CD4-positive, alpha-beta T cell treated with Interleukin-17A for 4 hours (primary cell): ENCODE measurements around the gene NREP.

Experiments
- DNase-seq: peaks from one replicate; pipeline ENCODE4 v3.0.0-alpha.2; 2020; ENCODE audit warnings: mixed read lengths

The NREP gene, protein sequence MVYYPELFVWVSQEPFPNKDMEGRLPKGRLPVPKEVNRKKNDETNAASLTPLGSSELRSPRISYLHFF

DNA sequence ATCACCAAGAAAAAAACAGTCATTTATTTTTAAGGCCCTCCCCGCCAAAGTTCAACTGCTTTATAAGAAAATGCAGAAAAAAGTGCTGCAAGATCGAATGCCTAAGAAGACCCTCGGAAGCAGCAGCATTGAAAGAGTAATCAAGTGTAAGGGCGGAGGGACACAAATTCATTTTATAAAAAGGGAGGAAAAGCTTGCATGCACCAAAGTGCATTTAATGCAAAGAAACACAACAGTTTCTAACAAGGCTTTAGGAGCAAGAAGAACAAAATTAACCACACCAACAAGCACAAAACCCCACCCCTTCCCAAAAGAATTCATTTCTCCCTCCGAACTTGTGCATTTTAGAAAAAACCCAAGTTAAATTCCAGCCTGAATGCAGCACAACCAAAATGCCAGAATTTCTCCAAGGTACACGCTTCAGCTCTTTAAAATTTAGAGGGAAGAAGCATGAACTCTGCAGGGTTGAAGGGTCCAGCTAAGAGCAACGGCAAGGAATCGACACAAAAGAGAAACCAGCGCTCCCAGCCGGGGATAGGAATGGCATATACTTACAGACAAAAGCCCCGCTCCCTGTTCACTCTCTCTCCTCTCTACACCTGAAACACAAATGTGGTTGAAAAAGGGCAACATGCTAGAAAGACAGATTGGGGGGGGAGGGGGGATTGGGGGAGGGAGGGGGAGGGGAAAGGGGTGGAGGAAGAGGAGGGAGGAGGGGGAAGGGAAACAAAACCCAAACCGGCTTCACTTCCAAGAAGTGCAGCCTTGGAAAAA is at the start of gene NREP:
Gene NREP (minus strand): TSS at position 614 of the 774 bp plus-strand sequence. CDS start 1,422 bp downstream, outside the sequence.
- no peak for DNase-seq

DNA sequence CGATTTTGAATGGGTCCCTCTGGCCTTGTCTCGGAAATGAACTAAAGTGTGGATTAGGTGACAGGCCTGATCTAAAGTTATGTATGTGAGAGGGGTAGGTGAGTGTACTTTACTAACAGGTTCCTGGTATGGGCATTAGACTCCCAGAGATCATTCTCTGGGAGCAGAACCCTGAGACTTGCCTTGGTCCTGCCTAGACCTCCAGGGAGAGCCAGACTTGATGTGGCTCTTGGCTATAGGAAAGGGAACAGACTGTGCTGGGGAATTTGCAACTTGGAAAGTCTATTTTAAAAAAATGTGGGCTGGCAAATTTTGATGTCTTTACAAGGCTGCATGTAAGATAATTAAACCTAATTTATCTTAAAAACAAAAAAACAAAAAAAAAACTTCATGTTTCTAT is 49.8 kb upstream of the NREP start:
- no peak for DNase-seq

DNA sequence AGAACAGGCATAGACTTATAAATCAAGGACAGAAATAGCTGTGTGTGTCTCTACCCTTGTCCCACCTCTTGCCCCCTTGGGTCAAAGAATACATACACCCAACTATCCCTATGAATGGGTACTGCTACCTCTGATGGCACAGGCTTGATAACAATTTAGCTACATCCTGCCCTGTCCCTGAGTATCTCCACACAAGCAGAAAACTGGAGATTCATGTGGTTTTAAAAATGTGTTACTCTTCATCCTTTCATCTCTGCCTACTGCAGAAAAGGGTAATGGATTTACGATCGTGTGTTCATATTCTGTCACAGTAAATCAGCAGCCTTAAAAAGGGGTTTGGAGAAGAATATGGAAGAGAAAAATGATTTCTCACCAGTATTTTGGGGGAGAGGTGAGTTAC is 49.2 kb upstream of the NREP start:
- no peak for DNase-seq

GRCh38 chr5:111805071-111805470 is 48.1 kb upstream of the NREP start:
- no peak for DNase-seq

GRCh38 chr5:111800351-111800750 is 43.4 kb upstream of the NREP start:
- no peak for DNase-seq

DNA sequence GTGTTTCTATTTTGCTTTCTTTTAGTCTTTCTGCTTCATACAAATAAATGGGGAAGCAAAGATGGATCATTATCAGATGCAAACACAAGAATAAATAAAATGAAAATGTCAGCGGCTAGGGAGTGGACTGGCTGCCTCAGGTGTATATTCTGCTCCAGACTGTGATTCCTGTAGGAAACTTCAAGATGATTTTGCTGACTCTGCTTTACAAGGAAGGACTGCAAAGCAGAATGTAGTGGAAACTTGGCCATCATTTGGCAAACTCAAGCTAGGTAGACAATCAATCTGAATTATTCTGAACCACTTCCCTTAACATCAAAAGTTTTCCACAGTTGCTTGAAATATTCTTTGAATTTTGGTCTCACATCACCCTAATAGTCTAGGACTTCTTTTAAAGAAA is 38.1 kb upstream of the NREP start:
- no peak for DNase-seq

GRCh38 chr5:111792471-111793058 is 35.6 kb upstream of the NREP start:
- DNase-seq = no peak

DNA sequence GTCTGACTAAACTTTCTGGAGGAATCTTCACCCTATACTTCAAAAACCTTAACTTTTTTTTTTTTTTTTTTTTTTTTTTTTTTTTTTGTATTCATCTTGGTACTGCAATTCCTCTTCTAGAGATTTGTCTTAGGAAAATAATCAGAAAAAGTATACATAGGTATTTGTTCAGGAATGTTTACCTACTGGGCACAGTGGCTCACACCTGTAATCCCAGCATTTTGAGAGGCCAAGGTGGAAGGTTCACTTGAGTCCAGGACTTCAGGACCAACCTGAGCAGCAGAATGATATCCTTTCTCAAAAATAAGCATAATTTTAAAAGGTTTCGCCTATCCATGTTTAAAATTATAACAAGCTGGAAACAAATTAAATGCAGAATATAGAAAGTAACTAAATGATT is 33.3 kb upstream of the NREP start:
- DNase-seq = no peak

GRCh38 chr5:111787006-111787405 is 30.0 kb upstream of the NREP start:
- DNase-seq = no peak

GRCh38 chr5:111784491-111785181 is 27.6 kb upstream of the NREP start:
- no peak for DNase-seq

GRCh38 chr5:111783537-111783936 is 26.5 kb upstream of the NREP start:
- no peak for DNase-seq

DNA sequence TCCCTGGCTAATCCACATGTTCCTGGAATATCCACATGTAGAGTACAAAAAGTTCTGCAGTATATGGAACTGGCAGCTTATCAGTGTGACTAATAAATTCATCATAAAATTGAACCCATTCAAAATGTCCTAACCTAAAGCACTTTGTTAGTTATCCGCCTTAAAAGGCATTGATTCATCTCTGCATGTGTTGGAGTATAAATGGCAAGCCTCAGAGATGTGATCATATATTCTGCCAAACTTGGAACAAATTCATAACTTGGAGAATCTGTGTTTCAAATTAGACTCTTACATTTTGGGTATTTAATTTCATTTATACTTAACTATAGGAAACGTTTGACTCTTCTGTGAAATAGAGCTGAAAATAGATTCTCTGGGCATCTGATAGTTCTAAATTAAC is 25.2 kb upstream of the NREP start:
- DNase-seq = no peak

GRCh38 chr5:111781200-111781599 is 24.2 kb upstream of the NREP start:
- DNase-seq = no peak

DNA sequence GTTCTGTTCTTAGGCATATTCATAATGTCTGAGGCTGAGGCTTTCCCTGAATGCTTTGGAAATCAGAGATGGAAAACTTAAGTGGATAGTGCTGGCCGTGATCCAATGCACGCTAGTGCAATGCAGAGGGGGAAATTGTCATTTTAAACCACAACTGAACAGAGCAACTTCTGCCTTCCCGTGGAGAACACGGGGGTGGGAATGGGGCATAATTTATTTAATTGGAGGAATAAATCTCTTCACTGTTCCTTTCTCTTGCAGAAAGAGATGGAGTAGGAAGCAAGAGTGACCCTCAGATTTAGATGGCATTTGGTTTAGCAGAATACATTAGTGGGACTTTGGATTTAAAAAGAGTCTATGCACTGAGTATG is 22.9 kb upstream of the NREP start:
- no peak for DNase-seq

GRCh38 chr5:111779260-111779921 is 22.4 kb upstream of the NREP start:
- no peak for DNase-seq

GRCh38 chr5:111776913-111777781 is 20.2 kb upstream of the NREP start:
- no peak for DNase-seq

DNA sequence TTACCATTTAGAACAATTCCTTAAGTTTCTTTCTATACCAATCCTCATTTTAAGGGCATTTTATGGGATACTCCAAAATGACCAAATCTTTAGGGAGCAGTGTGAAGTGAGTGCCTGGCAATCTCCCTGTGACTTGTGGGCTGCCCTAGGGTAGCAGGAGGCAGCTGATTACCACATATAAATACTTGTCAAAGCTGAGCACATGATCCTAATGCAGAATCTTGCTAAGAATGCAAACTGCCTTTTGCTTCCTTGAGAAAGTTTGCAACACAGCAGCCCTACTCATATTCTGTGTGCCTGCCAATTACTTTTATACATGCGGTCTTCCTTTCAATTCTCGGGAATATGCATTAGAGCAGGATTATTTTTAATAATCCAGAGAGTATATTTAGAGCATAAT is 18.2 kb upstream of the NREP start:
- no peak for DNase-seq

- DNase-seq = no peak
These were observed 17.5 kb upstream of the NREP start for GRCh38 chr5:111774525-111774924.

- no peak for DNase-seq
These were observed 15.6 kb upstream of the NREP start for GRCh38 chr5:111772456-111773122.

GRCh38 chr5:111769541-111769940 is 12.5 kb upstream of the NREP start:
- no peak for DNase-seq

DNA sequence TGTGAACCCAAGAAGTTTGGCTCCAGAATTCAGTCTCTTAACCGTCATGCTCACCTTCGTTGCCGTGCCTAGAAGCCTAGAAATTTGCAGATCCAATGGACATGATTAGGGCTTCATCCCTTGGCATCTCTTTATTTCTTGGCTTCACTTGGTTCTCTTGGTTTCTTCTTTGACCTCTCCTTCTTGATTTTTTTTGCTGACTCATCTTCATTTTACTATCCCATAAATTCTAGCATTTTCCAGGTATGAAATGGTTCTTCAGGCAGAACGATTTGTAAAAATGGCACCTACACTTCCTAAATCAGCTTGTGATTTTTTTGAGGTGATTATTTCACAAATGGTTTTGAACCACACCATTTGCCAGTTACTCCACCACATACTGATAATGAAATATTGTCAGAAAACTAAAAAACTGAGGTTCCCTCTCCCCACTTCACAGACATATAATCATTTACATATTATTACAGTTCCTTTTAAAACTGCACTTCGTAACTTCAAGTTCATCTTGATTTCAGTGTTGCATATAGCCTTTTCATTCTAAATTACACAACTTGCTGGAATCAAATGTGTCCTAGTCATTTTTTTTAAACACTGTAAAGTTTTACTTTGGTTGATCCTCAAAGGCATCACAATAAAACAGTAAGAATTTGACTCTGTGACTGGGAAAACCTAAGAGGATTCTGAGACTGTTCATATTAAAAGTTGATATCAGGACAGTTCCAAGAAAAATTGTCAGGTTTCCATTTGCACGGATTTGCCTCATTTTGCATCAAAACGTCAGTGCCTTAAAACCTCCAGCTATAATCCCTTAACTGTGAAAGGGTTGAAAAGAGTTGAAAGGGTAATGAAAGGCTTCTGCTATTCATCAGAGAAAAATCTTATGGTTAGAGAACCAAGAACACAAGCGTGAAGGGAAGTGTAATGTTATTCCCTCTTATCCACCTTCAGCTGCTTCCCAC is 8.9 kb upstream of the NREP start:
- DNase-seq = no peak
